ENCODE data around the gene TMIGD2.

DNA sequence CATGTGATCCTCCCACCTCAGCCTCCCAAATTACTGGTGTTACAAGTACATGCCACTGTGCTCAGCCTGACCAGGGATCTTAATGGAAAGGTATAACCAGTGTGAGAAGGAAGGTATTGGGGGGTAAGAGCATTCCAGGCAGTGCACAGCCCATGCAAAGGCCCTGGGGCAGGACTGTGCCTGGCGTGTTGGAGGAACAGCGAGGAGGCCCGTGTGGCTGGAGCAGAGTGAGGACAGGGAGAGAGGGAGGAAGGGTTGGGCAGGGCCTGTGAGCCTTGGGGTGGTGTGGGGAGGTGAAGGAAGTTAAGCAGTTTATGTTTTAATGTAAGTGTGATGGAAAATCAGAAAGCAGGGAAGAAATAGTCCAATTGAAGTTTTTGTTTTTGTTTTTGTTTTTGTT lies 1.6 kb downstream of the TMIGD2 start:
- TF ChIP-seq, protein P1, sequence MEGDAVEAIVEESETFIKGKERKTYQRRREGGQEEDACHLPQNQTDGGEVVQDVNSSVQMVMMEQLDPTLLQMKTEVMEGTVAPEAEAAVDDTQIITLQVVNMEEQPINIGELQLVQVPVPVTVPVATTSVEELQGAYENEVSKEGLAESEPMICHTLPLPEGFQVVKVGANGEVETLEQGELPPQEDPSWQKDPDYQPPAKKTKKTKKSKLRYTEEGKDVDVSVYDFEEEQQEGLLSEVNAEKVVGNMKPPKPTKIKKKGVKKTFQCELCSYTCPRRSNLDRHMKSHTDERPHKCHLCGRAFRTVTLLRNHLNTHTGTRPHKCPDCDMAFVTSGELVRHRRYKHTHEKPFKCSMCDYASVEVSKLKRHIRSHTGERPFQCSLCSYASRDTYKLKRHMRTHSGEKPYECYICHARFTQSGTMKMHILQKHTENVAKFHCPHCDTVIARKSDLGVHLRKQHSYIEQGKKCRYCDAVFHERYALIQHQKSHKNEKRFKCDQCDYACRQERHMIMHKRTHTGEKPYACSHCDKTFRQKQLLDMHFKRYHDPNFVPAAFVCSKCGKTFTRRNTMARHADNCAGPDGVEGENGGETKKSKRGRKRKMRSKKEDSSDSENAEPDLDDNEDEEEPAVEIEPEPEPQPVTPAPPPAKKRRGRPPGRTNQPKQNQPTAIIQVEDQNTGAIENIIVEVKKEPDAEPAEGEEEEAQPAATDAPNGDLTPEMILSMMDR (IDR thresholded peaks at IDR 0.05), result no peak
- TF ChIP-seq POLR2A (IDR thresholded peaks at IDR 0.05), result no peak
